Peyer's patch (tissue), 4 donors: Measurements from ENCODE around the gene EIF4E2.

Experiments
- POLR2A ChIP-seq, 2 donors: fragments of 450-650 bp; IDR thresholded peaks; one replicate each; pipeline ENCODE4 v1.5.1; 2017; ENCODE audit warnings: antibody characterized with exemption in 2 of 2, mild to moderate bottlenecking in 2 of 2, moderate library complexity in 2 of 2
- TF ChIP-seq, protein P1 (sequence below), 6 experiments: fragments of 450-650 bp in 4 of 6; fragments of 200-600 bp in 2 of 6; sonication (generic) in 1 of 6; IDR thresholded peaks; one replicate each; pipeline ENCODE4 v1.5.1; 2017 to 2019; ENCODE audit warnings: antibody characterized with exemption in 6 of 6, mild to moderate bottlenecking in 3 of 6, moderate library complexity in 1 of 6

DNA sequence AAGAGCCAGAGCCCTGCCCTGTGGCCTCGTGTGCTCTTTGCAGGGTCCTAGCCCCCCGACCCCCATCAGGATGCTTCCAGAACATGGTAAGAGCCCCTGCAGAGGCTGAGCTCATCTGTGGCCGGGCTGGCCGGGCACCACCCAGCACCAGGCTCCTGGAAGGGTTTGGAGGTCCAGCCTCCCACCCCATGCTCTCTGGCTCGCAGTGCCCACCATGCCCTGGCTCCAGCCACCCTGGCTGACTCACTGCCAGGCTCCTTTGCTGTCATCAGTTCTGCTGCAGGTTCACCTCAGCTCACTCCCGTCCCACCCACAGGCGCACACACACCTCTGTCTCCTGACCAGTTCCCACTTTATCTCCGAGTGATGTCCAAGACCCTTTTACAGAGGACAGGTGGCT, 37.5 kb downstream of the EIF4E2 start:
- no peak for TF ChIP-seq POLR2A (IDR thresholded peaks at IDR 0.05)
- TF ChIP-seq, protein P1, sequence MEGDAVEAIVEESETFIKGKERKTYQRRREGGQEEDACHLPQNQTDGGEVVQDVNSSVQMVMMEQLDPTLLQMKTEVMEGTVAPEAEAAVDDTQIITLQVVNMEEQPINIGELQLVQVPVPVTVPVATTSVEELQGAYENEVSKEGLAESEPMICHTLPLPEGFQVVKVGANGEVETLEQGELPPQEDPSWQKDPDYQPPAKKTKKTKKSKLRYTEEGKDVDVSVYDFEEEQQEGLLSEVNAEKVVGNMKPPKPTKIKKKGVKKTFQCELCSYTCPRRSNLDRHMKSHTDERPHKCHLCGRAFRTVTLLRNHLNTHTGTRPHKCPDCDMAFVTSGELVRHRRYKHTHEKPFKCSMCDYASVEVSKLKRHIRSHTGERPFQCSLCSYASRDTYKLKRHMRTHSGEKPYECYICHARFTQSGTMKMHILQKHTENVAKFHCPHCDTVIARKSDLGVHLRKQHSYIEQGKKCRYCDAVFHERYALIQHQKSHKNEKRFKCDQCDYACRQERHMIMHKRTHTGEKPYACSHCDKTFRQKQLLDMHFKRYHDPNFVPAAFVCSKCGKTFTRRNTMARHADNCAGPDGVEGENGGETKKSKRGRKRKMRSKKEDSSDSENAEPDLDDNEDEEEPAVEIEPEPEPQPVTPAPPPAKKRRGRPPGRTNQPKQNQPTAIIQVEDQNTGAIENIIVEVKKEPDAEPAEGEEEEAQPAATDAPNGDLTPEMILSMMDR (IDR thresholded peaks at IDR 0.05), result no peak
